ENCODE measurements around the gene CREB1. TPM values are rescaled to one million over a fixed set of nuclear protein-coding genes. Genes with fewer than 3 reads are reported as not detected.

The CREB1 gene
- total RNA-seq, 4 donors from 2014 or later, result 33.9 to 44.3 (median 37.1) TPM

DNA sequence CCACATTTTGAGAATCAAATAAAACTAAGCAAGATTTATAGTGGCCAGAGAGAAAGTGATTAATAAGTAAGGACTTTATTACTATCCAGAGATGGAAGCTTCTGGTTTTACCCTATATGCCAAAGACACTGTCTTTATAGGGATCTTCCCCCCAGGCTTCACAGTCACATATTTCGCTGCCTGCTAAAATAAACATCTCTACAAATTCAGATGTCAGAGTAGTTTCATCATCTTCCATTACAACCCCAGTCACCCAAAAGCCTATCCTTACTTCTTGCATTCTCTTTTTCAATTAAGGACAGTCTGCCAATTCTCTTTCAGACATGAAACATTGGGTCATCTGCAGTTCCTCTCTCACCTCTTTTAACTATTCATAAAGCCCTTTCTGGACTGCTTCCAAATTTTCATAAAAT lies 28.3 kb downstream of the CREB1 start:
- DNase-seq, result no peak
- Histone ChIP-seq H3K27ac (no peak overlapping the region), H3K9me3 (no peaks in the 10 kb centered on the region), H3K27me3 (no peaks in the 10 kb centered on the region), H3K36me3 (peaks cover 0 to 58% (median 3%) of the 10 kb centered on the region in 3 donors), H3K4me1 (peaks cover 0 to 21% (median 4%) of the 10 kb centered on the region in 3 donors), H3K4me3 (no peak overlapping the region)
- 70 to 85% methylated on average over 1 of the region's 1 CpG for WGBS, 2 donors
- no peak for TF ChIP-seq POLR2A (IDR thresholded peaks at IDR 0.05)
- TF ChIP-seq, protein P1, sequence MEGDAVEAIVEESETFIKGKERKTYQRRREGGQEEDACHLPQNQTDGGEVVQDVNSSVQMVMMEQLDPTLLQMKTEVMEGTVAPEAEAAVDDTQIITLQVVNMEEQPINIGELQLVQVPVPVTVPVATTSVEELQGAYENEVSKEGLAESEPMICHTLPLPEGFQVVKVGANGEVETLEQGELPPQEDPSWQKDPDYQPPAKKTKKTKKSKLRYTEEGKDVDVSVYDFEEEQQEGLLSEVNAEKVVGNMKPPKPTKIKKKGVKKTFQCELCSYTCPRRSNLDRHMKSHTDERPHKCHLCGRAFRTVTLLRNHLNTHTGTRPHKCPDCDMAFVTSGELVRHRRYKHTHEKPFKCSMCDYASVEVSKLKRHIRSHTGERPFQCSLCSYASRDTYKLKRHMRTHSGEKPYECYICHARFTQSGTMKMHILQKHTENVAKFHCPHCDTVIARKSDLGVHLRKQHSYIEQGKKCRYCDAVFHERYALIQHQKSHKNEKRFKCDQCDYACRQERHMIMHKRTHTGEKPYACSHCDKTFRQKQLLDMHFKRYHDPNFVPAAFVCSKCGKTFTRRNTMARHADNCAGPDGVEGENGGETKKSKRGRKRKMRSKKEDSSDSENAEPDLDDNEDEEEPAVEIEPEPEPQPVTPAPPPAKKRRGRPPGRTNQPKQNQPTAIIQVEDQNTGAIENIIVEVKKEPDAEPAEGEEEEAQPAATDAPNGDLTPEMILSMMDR (IDR thresholded peaks at IDR 0.05), result no peak
- intact Hi-C loops (cut with DNase I), result no loop called here

DNA sequence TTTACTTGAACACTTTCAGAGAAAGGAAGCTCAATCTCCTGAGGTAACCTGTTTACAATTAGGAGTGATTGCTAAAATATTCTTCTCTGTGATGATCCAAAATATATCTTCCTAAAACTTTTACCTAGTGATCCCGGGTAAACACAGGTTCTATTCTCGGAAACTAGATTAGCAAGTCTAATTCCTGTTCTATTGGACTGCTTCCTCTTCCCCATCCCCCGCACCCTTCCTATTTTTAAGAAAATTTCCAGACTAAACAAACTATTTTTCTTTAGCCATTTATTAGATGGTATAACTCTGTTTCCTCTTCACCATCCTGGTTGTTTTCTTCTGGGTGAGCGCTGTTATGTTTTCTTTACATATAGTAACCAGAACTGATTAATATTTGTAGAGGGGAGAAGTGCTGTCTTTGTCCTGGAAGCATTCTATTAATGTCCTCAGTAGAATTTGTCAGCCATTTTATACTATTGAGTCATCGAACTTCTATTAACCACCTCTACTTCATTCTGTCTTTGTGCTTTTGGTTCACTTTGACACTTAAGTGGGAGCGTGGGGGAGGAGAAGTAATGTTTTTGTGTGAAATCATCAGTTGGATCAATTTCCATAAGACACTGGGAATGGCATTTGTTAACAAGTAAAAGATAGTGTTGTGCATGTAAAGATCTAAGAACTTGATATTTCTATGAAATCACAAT lies 31.8 kb downstream of the CREB1 start:
- WGBS, 2 donors, result 63 to 78% methylated on average over 6 of the region's 6 CpGs
- no peaks in the 10 kb centered on the region for H3K9me3 ChIP-seq
- DNase-seq, result no peak

DNA sequence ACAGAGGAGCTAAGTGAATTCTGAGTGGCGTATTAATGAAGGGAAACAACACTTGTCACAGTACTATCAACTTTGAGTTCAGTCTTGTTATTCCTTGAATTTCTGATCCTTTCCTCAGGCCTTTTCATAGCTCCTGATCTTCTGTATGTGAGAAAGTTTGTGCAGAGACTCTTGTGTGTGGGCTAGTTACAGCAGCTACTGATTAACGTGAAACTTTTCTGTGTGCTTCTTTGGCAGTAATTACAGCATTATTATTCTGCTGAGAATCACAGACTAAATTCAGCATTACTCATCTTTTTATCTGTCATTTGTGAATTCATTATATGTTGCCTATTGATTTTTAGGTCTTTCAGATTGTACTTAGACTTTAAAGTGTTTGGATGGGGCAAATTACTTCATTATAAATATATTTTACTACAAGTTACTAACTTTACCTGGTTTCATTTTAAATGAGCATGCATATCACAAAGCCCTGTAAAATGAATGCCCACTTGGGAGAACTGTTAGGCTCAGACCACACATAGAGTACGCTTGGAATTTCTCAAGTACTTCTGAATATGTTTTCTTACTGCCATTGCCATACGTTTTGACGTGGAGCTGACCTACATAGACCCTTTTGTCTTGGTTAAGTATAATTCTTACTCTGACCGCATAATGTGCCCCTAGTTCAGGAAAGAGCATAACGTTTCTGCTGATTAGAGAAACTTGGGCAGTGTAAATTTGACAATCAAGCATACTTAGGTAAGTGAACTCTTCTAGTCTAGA lies 36.2 kb downstream of the CREB1 start:
- 82 to 91% methylated on average over 7 of the region's 7 CpGs for WGBS, 2 donors

More for the DNA sequence above, 31.8 kb downstream of the CREB1 start:
- TF ChIP-seq POLR2A (IDR thresholded peaks at IDR 0.05), result no peak
- TF ChIP-seq, protein P1 (IDR thresholded peaks at IDR 0.05), result no peak
- intact Hi-C loops (cut with DNase I), result no loop called here
- H3K4me3 ChIP-seq, result no peak overlapping the region
- H3K27me3 ChIP-seq, result no peaks in the 10 kb centered on the region
- peaks cover 0 to 76% (median 3%) of the 10 kb centered on the region in 3 donors for H3K36me3 ChIP-seq
- H3K4me1 ChIP-seq, result peaks cover 0 to 17% (median 4%) of the 10 kb centered on the region in 3 donors
- H3K27ac ChIP-seq, result peak overlapping the region in 1 of 4 donors; percentile 12

DNA sequence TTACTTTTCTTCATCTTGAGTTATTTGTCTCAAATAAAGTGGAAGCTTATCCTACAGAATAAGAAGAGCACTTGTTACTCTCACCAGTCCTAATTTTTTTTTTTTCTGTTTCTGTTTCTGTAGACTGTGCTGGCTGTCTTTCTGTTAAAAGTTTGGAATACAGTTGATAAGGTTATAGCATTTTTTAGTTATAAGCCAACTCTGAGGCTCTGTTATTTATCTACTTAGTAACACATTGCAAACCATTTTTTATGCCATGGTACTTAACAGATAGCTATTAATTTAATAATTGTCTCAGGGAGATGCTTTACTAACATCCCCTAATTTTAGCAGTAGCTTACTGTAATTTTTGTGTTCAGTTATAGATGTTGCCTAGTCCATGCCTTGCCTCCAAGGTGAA lies 37.9 kb downstream of the CREB1 start:
- no peaks in the 10 kb centered on the region for H3K27me3 ChIP-seq
- H3K36me3 ChIP-seq, result peaks cover 0 to 92% (median 7%) of the 10 kb centered on the region in 3 donors
- no peak overlapping the region for H3K4me3 ChIP-seq
- TF ChIP-seq POLR2A (IDR thresholded peaks at IDR 0.05), result no peak
- TF ChIP-seq, protein P1 (IDR thresholded peaks at IDR 0.05), result no peak
- intact Hi-C loops (cut with DNase I), result no loop called here
- H3K27ac ChIP-seq, result no peak overlapping the region
- no peaks in the 10 kb centered on the region for H3K9me3 ChIP-seq
- DNase-seq, result no peak
- no peaks in the 10 kb centered on the region for H3K4me1 ChIP-seq

More for the DNA sequence above, 36.2 kb downstream of the CREB1 start:
- peaks cover 0 to 5% (median 0%) of the 10 kb centered on the region in 3 donors for H3K4me1 ChIP-seq
- peaks cover 0 to 92% (median under 1%) of the 10 kb centered on the region in 3 donors for H3K36me3 ChIP-seq
- DNase-seq, result no peak
- H3K4me3 ChIP-seq, result no peak overlapping the region
- no peaks in the 10 kb centered on the region for H3K9me3 ChIP-seq
- H3K27ac ChIP-seq, result no peak overlapping the region
- H3K27me3 ChIP-seq, result no peaks in the 10 kb centered on the region
- no peak for TF ChIP-seq POLR2A (IDR thresholded peaks at IDR 0.05)
- TF ChIP-seq, protein P1 (IDR thresholded peaks at IDR 0.05), result no peak
- intact Hi-C loops (cut with DNase I), result no loop called here

DNA sequence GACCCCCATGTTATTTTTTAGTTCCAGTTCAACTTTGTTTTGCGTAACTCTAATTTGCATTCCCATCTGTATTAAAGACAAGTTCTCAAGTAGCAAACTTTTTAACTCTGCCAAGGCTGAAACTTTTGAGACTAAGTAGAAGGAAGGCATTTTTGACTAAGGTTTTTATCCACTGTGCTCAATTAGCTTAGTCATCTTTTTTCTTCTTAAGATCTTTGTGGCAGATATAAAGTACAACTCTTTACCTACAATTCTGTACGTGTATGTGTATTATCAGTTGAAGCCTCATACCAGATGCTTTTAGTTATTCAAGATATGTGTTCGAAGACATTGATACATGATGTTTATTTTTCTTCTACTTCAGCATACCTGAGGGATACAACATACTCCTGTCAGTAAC lies 41.6 kb downstream of the CREB1 start:
- Histone ChIP-seq H3K27ac (no peak overlapping the region), H3K4me3 (no peak overlapping the region), H3K27me3 (no peaks in the 10 kb centered on the region), H3K4me1 (no peaks in the 10 kb centered on the region), H3K9me3 (no peaks in the 10 kb centered on the region), H3K36me3 (peaks cover 0 to 100% (median 7%) of the 10 kb centered on the region in 3 donors)
- DNase-seq, result no peak
- intact Hi-C loops (cut with DNase I), result no loop called here
- 80 to 99% methylated on average over 3 of the region's 3 CpGs for WGBS, 2 donors
- TF ChIP-seq, protein P1 (IDR thresholded peaks at IDR 0.05), result no peak
- no peak for TF ChIP-seq POLR2A (IDR thresholded peaks at IDR 0.05)
